Measurements from ENCODE around the gene KHK. TPM values are rescaled to one million over a fixed set of nuclear protein-coding genes. Genes with fewer than 3 reads are reported as not detected.

The KHK gene
- polyA plus RNA-seq, 1 of the 3 experiments (the other 2 are of a cell fraction), result 10.3 TPM

- 96% methylated on average over 7 of the region's 8 CpGs for WGBS (ENCODE audit: low lambda C conversion rate)
- CTCF ChIA-PET, result interaction anchor here (1.3 to 2.3 kb wide), 7 partner anchors 10 to 79 kb away, joined by 4 to 12 read pairs (median 6); partner anchors contain the start of gene AGBL5
- peaks cover 24 to 77% of the 10 kb centered on the region in 2 experiments for H3K36me3 ChIP-seq (replicated peaks in 1 of 2; ENCODE audit: control insufficient read depth in 1 of 2, insufficient read depth in 2 of 2, low read length in 1 of 2)
- peaks cover 15% of the 10 kb centered on the region for H3F3A ChIP-seq (replicated peaks; ENCODE audit: insufficient read depth)
- H3K27me3 ChIP-seq (ENCODE audit: insufficient read depth), result no peaks in the 10 kb centered on the region
- H3K9me3 ChIP-seq, result no peaks in the 10 kb centered on the region
- H3K9me2 ChIP-seq, result no peaks in the 10 kb centered on the region
- POLR2A ChIA-PET, result interaction anchor here (0.6 to 1.5 kb wide), 2 partner anchors 9 to 306 kb away, joined by 3 to 4 read pairs; no protein-coding TSS in a partner anchor
- DNase-seq, result no peak
- H3K4me3 ChIP-seq (ENCODE audit: low read depth in 2 of 2, low read length in 1 of 2), result no peak overlapping the region
- no peaks in the 10 kb centered on the region; the same call in 1 of the 2 replicates for H4K20me1 ChIP-seq (ENCODE audit: insufficient read depth)
- H3K79me2 ChIP-seq (ENCODE audit: insufficient read depth), result peaks cover 13% of the 10 kb centered on the region
- no peak overlapping the region for H3K27ac ChIP-seq (ENCODE audit: low read depth in 2 of 2, low read length in 1 of 2)
- no peak for TF ChIP-seq JUND (IDR thresholded peaks at IDR 0.05)
- no peak for TF ChIP-seq MXI1 (IDR thresholded peaks at IDR 0.05; ENCODE audit: low read depth, low read length)
- no peak for TF ChIP-seq ELF1 (IDR thresholded peaks at IDR 0.05)
- no peak for TF ChIP-seq CHD2 (IDR thresholded peaks at IDR 0.05; ENCODE audit: low read length, partially characterized antibody)
- no peak for TF ChIP-seq YY1 (IDR thresholded peaks at IDR 0.05; ENCODE audit: low read depth)
- TF ChIP-seq FOSL2 (IDR thresholded peaks at IDR 0.05; ENCODE audit: borderline replicate concordance, low read depth), result no peak
- no peak for TF ChIP-seq EZH2phosphoT487 (IDR thresholded peaks at IDR 0.05; ENCODE audit: borderline replicate concordance, low read depth)
- no peak for TF ChIP-seq SMC3 (IDR thresholded peaks at IDR 0.05; ENCODE audit: low read depth, low read length)
- TF ChIP-seq REST (IDR thresholded peaks at IDR 0.05; ENCODE audit: low read depth, low read length), result no peak
- TF ChIP-seq, protein P1, sequence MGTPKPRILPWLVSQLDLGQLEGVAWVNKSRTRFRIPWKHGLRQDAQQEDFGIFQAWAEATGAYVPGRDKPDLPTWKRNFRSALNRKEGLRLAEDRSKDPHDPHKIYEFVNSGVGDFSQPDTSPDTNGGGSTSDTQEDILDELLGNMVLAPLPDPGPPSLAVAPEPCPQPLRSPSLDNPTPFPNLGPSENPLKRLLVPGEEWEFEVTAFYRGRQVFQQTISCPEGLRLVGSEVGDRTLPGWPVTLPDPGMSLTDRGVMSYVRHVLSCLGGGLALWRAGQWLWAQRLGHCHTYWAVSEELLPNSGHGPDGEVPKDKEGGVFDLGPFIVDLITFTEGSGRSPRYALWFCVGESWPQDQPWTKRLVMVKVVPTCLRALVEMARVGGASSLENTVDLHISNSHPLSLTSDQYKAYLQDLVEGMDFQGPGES (IDR thresholded peaks at IDR 0.05; ENCODE audit: low read depth, low read length), result no peak
- no peak for TF ChIP-seq EP300 (IDR thresholded peaks at IDR 0.05; ENCODE audit: borderline replicate concordance in 1 of 2, low read depth in 1 of 2, low read length in 1 of 2)
- TF ChIP-seq RFX5 (IDR thresholded peaks at IDR 0.05; ENCODE audit: low read length), result no peak
- TF ChIP-seq CTCF (IDR thresholded peaks at IDR 0.05), result no peak
- TF ChIP-seq USF2 (IDR thresholded peaks at IDR 0.05; ENCODE audit: borderline replicate concordance, low read depth, low read length), result no peak
- peaks cover 0 to 7% of the 10 kb centered on the region in 2 experiments; a peak in 1 of 4 replicates for H3K4me1 ChIP-seq (ENCODE audit: control insufficient read depth in 1 of 2, insufficient read depth in 2 of 2, low read depth in 1 of 2, low read length in 1 of 2)
- H3K9ac ChIP-seq, result no peak overlapping the region
- H3K4me2 ChIP-seq, result no peak overlapping the region
- no peak overlapping the region for H2AFZ ChIP-seq (ENCODE audit: low read depth)
Observed at GRCh38 chr2:27040282-27040681, 46.3 kb upstream of the KHK start.

Measured in SK-N-SH (cell line).